Left lung (tissue), 10 donors: ENCODE measurements around the gene EFTUD2. TPM values are rescaled to one million over a fixed set of nuclear protein-coding genes. Genes with fewer than 3 reads are reported as not detected.
A peak's percentile ranks its signal among the peaks of the same experiment; 100 is the strongest.

Experiments used
- ATAC-seq: fragments of 200-7000 bp; cut with Tn5 transposase; one replicate; pipeline ENCODE4 v1.9.1; 2020; ENCODE audit warnings: moderate library complexity
- DNase-seq, 4 donors: peaks; one replicate each; pipeline ENCODE4 v3.0.0-alpha.2; 2013 to 2020
- H3K27ac ChIP-seq, 2 donors: fragments of 200-600 bp; sonication (generic) in 1 of 2; one replicate each; pipeline versions ENCODE4 v1.5.0 to v1.8.0; 2020 to 2021
- H3K27me3 ChIP-seq, 2 donors: fragments of 200-600 bp; sonication (generic) in 1 of 2; one replicate each; pipeline versions ENCODE4 v1.5.0 to v1.8.0; 2020 to 2021
- H3K36me3 ChIP-seq, 2 donors: fragments of 200-600 bp; sonication (generic) in 1 of 2; one replicate each; pipeline versions ENCODE4 v1.5.0 to v1.8.0; 2020 to 2021
- H3K4me1 ChIP-seq, 2 donors: fragments of 200-600 bp; one replicate each; pipeline ENCODE4 v1.8.0; 2021
- H3K4me3 ChIP-seq, 2 donors: fragments of 200-600 bp; sonication (generic) in 1 of 2; one replicate each; pipeline versions ENCODE4 v1.5.0 to v1.8.0; 2020 to 2021; ENCODE audit warnings: mild to moderate bottlenecking in 1 of 2
- H3K9me3 ChIP-seq, 2 donors: fragments of 200-600 bp; sonication (generic) in 1 of 2; one replicate each; pipeline versions ENCODE4 v1.5.0 to v1.8.0; 2020 to 2021
- CTCF ChIP-seq, 2 donors: fragments of 200-600 bp; sonication (generic) in 1 of 2; IDR thresholded peaks; one replicate each; pipeline versions ENCODE4 v1.5.0 to v1.8.0; 2021; ENCODE audit warnings: antibody characterized with exemption in 2 of 2
- intact Hi-C, 2 donors: fragments of 100-400 bp; cut with DNase I; formaldehyde crosslinking; loops; one replicate each; pipeline versions ENCODE4 v1.11.2 to v1.14.2; 2022
- polyA plus RNA-seq, 6 donors: library from polyadenylated mRNA; unstranded; fragments of 120-200 nt; gene quantifications; one replicate each; pipeline ENCODE4 v1.2.1, GENCODE V29; 2013; ENCODE audit not compliant: insufficient read length in 6 of 6
- total RNA-seq, 2 donors: library from RNA; stranded (reverse); fragmentation: NEBNext Ultra II Directional; extraction: Animal tissue kit (Norgen Biotek cat#: 25700); gene quantifications; one replicate each; pipeline ENCODE4 v1.2.1, GENCODE V29; 2021
- donor health status: DM: no; HTN: yes; CAD: no.
- donor health status: DM: no; HTN: no; CAD: no.

The EFTUD2 gene
- total and polyA plus RNA-seq, 8 donors = 83.4 to 112 (median 95.1) TPM

DNA sequence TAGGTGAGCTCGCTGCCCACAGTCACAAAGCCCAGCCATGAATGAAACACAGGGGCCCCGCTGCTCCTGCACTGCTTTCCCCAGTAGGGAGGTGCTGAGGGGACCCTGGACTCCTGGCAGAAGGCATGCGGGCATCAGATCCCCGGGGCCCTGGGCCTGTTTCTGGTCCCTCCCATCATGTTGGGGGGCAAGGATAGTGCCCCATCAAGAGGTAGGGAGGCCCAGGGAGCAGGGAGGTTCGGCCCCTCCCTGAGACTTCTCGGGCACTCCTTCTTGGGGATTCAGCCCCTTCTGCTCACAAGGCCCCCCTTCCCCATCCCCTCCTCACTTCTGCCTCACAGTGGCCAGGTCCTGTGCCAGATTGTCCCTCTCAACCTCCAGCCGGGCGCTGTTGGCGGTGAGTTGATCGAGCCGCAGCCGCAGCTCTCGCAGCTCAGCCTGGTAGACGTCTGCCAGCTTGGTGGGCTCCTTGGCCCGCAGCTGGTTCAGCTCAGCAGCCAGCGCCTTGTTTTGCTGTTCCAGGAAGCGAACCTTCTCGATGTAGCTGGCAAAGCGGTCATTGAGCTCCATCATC is 15.5 kb upstream of the EFTUD2 start:
- peak in 1 of 4 donors; percentile 49 for DNase-seq
- no peak for TF ChIP-seq CTCF (IDR thresholded peaks at IDR 0.05)
- H3K27ac ChIP-seq = no peak overlapping the region
- intact Hi-C loops = loop anchor here (10.0 kb wide), 2 partner anchors 100 to 210 kb away; no protein-coding TSS in a partner anchor
- H3K4me3 ChIP-seq = no peak overlapping the region
- no peaks in the 10 kb centered on the region for H3K9me3 ChIP-seq
- peaks cover 0 to 49% of the 10 kb centered on the region in 2 donors for H3K27me3 ChIP-seq
- no peak for ATAC-seq
- peaks cover 8 to 28% of the 10 kb centered on the region in 2 donors for H3K4me1 ChIP-seq
- H3K36me3 ChIP-seq = no peaks in the 10 kb centered on the region

- H3K4me1 ChIP-seq = peaks cover 8 to 28% of the 10 kb centered on the region in 2 donors
- ATAC-seq (no peak), DNase-seq (no peak)
- intact Hi-C loops = loop anchor here (10.0 kb wide), 2 partner anchors 101 to 211 kb away; no protein-coding TSS in a partner anchor
- H3K36me3 ChIP-seq = no peaks in the 10 kb centered on the region
- H3K4me3 ChIP-seq = no peak overlapping the region
- no peaks in the 10 kb centered on the region for H3K9me3 ChIP-seq
- peaks cover 0 to 49% of the 10 kb centered on the region in 2 donors for H3K27me3 ChIP-seq
- H3K27ac ChIP-seq = no peak overlapping the region
- TF ChIP-seq CTCF (IDR thresholded peaks at IDR 0.05) = no peak
These were observed 14.9 kb upstream of the EFTUD2 start for GRCh38 chr17:44914148-44914547.

GRCh38 chr17:44913676-44914075 is 14.4 kb upstream of the EFTUD2 start:
- H3K4me1 ChIP-seq = peaks cover 8 to 28% of the 10 kb centered on the region in 2 donors
- ATAC-seq (no peak), DNase-seq (peak in 1 of 4 donors; percentile 34)
- TF ChIP-seq CTCF (IDR thresholded peaks at IDR 0.05) = no peak
- no peak overlapping the region for H3K27ac ChIP-seq
- no peaks in the 10 kb centered on the region for H3K9me3 ChIP-seq
- no peak overlapping the region for H3K4me3 ChIP-seq
- H3K36me3 ChIP-seq = no peaks in the 10 kb centered on the region
- H3K27me3 ChIP-seq = peaks cover 0 to 50% of the 10 kb centered on the region in 2 donors
- intact Hi-C loops = loop anchor here (10.0 kb wide), 2 partner anchors 101 to 211 kb away; no protein-coding TSS in a partner anchor

DNA sequence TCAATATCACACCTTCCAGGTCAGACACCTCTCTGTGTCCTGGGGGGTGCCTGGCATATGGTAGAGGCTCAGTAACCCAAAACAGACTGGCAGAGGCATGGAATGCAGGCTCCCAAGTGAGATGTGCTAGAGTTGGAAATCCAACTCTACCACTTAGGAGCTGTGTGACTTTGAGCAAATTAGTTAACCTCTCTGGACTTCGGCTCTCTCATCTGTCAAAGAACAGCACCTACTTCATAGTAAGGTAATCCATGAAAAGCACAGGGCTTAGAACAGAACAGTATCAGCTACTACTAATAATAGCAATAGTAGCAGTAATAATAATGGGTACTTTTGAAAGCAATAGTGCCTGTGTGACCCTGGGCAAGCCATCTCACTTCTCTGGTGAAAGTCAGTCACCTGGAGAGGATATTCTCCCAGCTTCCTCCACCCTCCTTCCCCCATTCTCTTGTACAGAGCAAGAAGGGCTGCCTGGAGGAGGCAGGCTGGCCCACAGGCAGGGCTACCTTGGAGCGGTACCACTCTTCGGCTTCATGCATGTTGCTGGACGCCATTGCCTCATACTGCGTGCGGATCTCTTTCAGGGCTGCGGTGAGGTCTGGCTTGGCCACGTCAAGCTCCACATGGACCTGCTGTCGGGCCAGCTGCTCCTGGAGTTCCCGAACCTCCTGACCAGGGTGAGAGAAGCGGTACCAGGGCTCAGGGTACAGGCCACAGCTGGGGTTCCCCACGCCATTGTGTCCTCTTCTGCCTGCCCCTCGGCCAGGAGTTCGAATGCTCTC is 13.7 kb upstream of the EFTUD2 start:
- Histone ChIP-seq H3K4me1 (peaks cover 8 to 28% of the 10 kb centered on the region in 2 donors), H3K27ac (no peak overlapping the region), H3K9me3 (no peaks in the 10 kb centered on the region), H3K4me3 (no peak overlapping the region), H3K36me3 (no peaks in the 10 kb centered on the region), H3K27me3 (peaks cover 0 to 53% of the 10 kb centered on the region in 2 donors)
- peak in 1 of 4 donors; percentile 67 for DNase-seq
- no peak for ATAC-seq
- TF ChIP-seq CTCF (IDR thresholded peaks at IDR 0.05) = no peak
- intact Hi-C loops = loop anchor here (10.0 kb wide), 2 partner anchors 102 to 212 kb away; no protein-coding TSS in a partner anchor
